Measurements from ENCODE around the gene RTL1. TPM values are rescaled to one million over a fixed set of nuclear protein-coding genes. Genes with fewer than 3 reads are reported as not detected.

RTL1 gene
- total and polyA plus RNA-seq, 2 of the 8 experiments (the other 6 are each of a cell fraction or from before 2014, with no cell fraction given): not detected

GRCh38 chr14:100898935-100899883 is 4.3 kb downstream of the RTL1 start:
- H3K27ac ChIP-seq (ENCODE audit: low read depth, low read length): no peak overlapping the region
- peak overlapping the region; percentile 41; the same call in 1 of the 2 replicates for H2AFZ ChIP-seq (ENCODE audit: low read length)
- WGBS, 2 experiments (ENCODE audit: extremely low coverage in 1 of 2, insufficient coverage in 1 of 2, insufficient read length in 1 of 2, insufficient replicate concordance in 2 of 2, low coverage in 1 of 2, low lambda C conversion rate in 2 of 2, missing lambda C conversion rate in 1 of 2): 69% methylated on average over 19 of the region's 21 CpGs; no CpG with 5 or more reads in 1 of the 2 experiments
- H3K14ac ChIP-seq (ENCODE audit: insufficient read length): no peak overlapping the region
- POLR2A ChIA-PET (ENCODE audit: partially characterized antibody): no interaction called here
- no peak overlapping the region for H4K8ac ChIP-seq (ENCODE audit: extremely low read depth, insufficient read depth, low read length)
- H3K4me3 ChIP-seq (ENCODE audit: extremely low read depth in 1 of 4, insufficient read depth in 2 of 4, low read depth in 3 of 4, low read length in 4 of 4): peak overlapping the region in 1 of 4 experiments; percentile 56; a peak in 1 of 8 replicates
- H3K79me1 ChIP-seq (ENCODE audit: low read depth, low read length): no peaks in the 10 kb centered on the region
- H3K9ac ChIP-seq (replicated peaks in 1 of 4; ENCODE audit: extremely low read depth in 1 of 4, low read depth in 3 of 4, low read length in 3 of 4): no peak overlapping the region
- peaks cover 5 to 31% (median 9%) of the 10 kb centered on the region in 4 experiments for H3K4me1 ChIP-seq (replicated peaks in 1 of 4; ENCODE audit: control insufficient read depth in 3 of 4, insufficient read depth in 4 of 4, low read length in 3 of 4)
- peak overlapping the region; percentile 24 for H3K18ac ChIP-seq (ENCODE audit: extremely low read depth, low read length)
- H4K5ac ChIP-seq (ENCODE audit: insufficient read length, low read depth, low read length): no peak overlapping the region
- H3K79me2 ChIP-seq (ENCODE audit: control insufficient read depth in 1 of 2, insufficient read depth in 2 of 2, low read length in 2 of 2): no peaks in the 10 kb centered on the region
- no peaks in the 10 kb centered on the region for H4K20me1 ChIP-seq (replicated peaks in 1 of 2; ENCODE audit: control insufficient read depth in 1 of 2, insufficient read depth in 2 of 2, low read length in 2 of 2)
- H3K9me3 ChIP-seq (ENCODE audit: insufficient read depth in 2 of 2, low read depth in 1 of 2, low read length in 1 of 2): peaks cover 0 to 8% of the 10 kb centered on the region in 2 experiments; a peak in 1 of 4 replicates
- H3K56ac ChIP-seq (replicated peaks; ENCODE audit: insufficient read length, low read depth, low read length): no peak overlapping the region
- no peak overlapping the region for H2BK120ac ChIP-seq (replicated peaks; ENCODE audit: low read depth, low read length)
- CTCF ChIA-PET (ENCODE audit: partially characterized antibody): interaction anchor here (0.5 to 6.5 kb wide), 17 partner anchors 8 to 245 kb away, joined by 3 to 70 read pairs (median 6); no protein-coding TSS in a partner anchor
- H2AK5ac ChIP-seq (ENCODE audit: low read depth, low read length): no peak overlapping the region
- no peak for FAIRE-seq
- H2BK20ac ChIP-seq (ENCODE audit: low read length): no peak overlapping the region
- peak overlapping the region; percentile 50 for H2BK12ac ChIP-seq (ENCODE audit: low read depth, low read length)
- H4K91ac ChIP-seq (replicated peaks; ENCODE audit: insufficient read length, low read length): peak overlapping the region; percentile 29
- peaks cover 0 to 27% (median 18%) of the 10 kb centered on the region in 4 experiments; a peak in 5 of 7 replicates for H3K27me3 ChIP-seq (replicated peaks in 1 of 4; ENCODE audit: control insufficient read depth in 3 of 4, extremely low read depth in 1 of 4, insufficient read depth in 3 of 4, low read length in 3 of 4)
- H3K4me2 ChIP-seq (ENCODE audit: insufficient read depth in 1 of 2, low read depth in 2 of 2, low read length in 2 of 2): peak overlapping the region; percentile 29 to 77
- H3K23me2 ChIP-seq (ENCODE audit: low read depth, low read length): peaks cover 4% of the 10 kb centered on the region
- H3K4ac ChIP-seq (replicated peaks; ENCODE audit: insufficient read length, low read depth, low read length): no peak overlapping the region
- H2BK5ac ChIP-seq (ENCODE audit: low read depth, low read length): no peak overlapping the region
- H2BK15ac ChIP-seq (ENCODE audit: low read length): 0 out of 2 replicates have a peak overlapping the region, but pooled peaks have one; percentile 29
- DNase-seq (ENCODE audit: low read depth in 1 of 2, low spot score in 2 of 2): peak in 1 of 2 experiments; percentile 49
- H3K23ac ChIP-seq (ENCODE audit: insufficient read length): no peak overlapping the region
- no peaks in the 10 kb centered on the region for H3K36me3 ChIP-seq (ENCODE audit: control insufficient read depth in 2 of 4, insufficient read depth in 4 of 4, low read length in 3 of 4)
- TF ChIP-seq POU5F1 (IDR thresholded peaks at IDR 0.05; ENCODE audit: low read depth, low read length): no peak
- TF ChIP-seq TBP (IDR thresholded peaks at IDR 0.05; ENCODE audit: low read depth, low read length): no peak
- no peak for TF ChIP-seq CHD1 (IDR thresholded peaks at IDR 0.05; ENCODE audit: low read depth, low read length)
- TF ChIP-seq ATF2 (IDR thresholded peaks at IDR 0.05; ENCODE audit: low read length): no peak
- TF ChIP-seq GTF2F1 (IDR thresholded peaks at IDR 0.05; ENCODE audit: borderline replicate concordance, low read depth, low read length): no peak
- TF ChIP-seq FOSL1 (IDR thresholded peaks at IDR 0.05; ENCODE audit: insufficient read depth, low read depth, low read length): no peak

Data from H1 (cell line).